C4-2B (cell line): ENCODE data around the gene SPNS2.
A peak's percentile ranks its signal among the peaks of the same experiment; 100 is the strongest.

Source experiments
- H3K27ac ChIP-seq: fragments of 450-650 bp; 2 replicates; pipeline ENCODE4 v1.5.1; 2017
- CTCF ChIP-seq: fragments of 450-650 bp; conservative IDR thresholded peaks from 2 replicates; pipeline ENCODE4 v1.5.1; 2017; ENCODE audit warnings: mild to moderate bottlenecking
- ZFX ChIP-seq: fragments of 450-650 bp; IDR thresholded peaks from 2 replicates; pipeline ENCODE4 v1.6.1; 2017

SPNS2 gene

GRCh38 chr17:4511199-4511932 lies 12.7 kb downstream of the SPNS2 start:
- TF ChIP-seq ZFX = no peak
- TF ChIP-seq CTCF = no peak
- H3K27ac ChIP-seq = no peak overlapping the region

- TF ChIP-seq CTCF = no peak
- H3K27ac ChIP-seq = no peak overlapping the region
These were observed 13.8 kb downstream of the SPNS2 start for GRCh38 chr17:4512156-4513112.

GRCh38 chr17:4513113-4514032 lies 14.7 kb downstream of the SPNS2 start:
- H3K27ac ChIP-seq = peak overlapping the region; percentile 64
- TF ChIP-seq CTCF (no peak), ZFX (no peak)

- H3K27ac ChIP-seq = peak overlapping the region; percentile 64
- no peak for TF ChIP-seq CTCF
- TF ChIP-seq ZFX = no peak
These were observed 15.5 kb downstream of the SPNS2 start for GRCh38 chr17:4514206-4514605.

GRCh38 chr17:4514779-4515178 lies 16.1 kb downstream of the SPNS2 start:
- no peak for TF ChIP-seq ZFX

GRCh38 chr17:4515501-4515900 lies 16.8 kb downstream of the SPNS2 start:
- no peak overlapping the region; the same call in 1 of the 2 replicates for H3K27ac ChIP-seq
- TF ChIP-seq ZFX (no peak), CTCF (no peak)

More at GRCh38 chr17:4514779-4515178, 16.1 kb downstream of the SPNS2 start:
- peak overlapping the region; percentile 64 for H3K27ac ChIP-seq

GRCh38 chr17:4516735-4517134 lies 18.1 kb downstream of the SPNS2 start:
- H3K27ac ChIP-seq = no peak overlapping the region

More at GRCh38 chr17:4516735-4517134, 18.1 kb downstream of the SPNS2 start:
- TF ChIP-seq ZFX (no peak), CTCF (no peak)
